Coronary artery (tissue), 2 donors: ENCODE data around the gene CTCF.

Experiments
- DNase-seq: peaks from one replicate; pipeline ENCODE4 v3.0.0-alpha.2; 2017; ENCODE audit warnings: low spot score
- H3K27ac ChIP-seq, 2 donors: fragments of 200-600 bp; sonication (generic); one replicate each; pipeline ENCODE4 v1.5.1; 2016 to 2019
- H3K4me3 ChIP-seq: fragments of 200-600 bp; sonication (generic); 2 replicates; pipeline ENCODE4 v1.5.1; 2016; ENCODE audit warnings: mild to moderate bottlenecking, moderate library complexity
- CTCF ChIP-seq: fragments of 200-600 bp; sonication (generic); IDR thresholded peaks from one replicate; pipeline ENCODE4 v1.5.1; 2019; ENCODE audit warnings: antibody characterized with exemption

Gene CTCF

GRCh38 chr16:67664871-67665270 is 102.5 kb downstream of the CTCF start:
- Histone ChIP-seq H3K4me3 (no peak overlapping the region), H3K27ac (no peak overlapping the region)
- TF ChIP-seq CTCF: no peak
- DNase-seq: no peak

GRCh38 chr16:67665598-67665997 is 103.3 kb downstream of the CTCF start:
- no peak for DNase-seq
- TF ChIP-seq CTCF: no peak
- no peak overlapping the region for H3K27ac ChIP-seq

GRCh38 chr16:67666032-67666551 is 103.8 kb downstream of the CTCF start:
- peak overlapping the region; percentile 86 to 96 for H3K27ac ChIP-seq
- peak overlapping the region; percentile 84 for H3K4me3 ChIP-seq
- DNase-seq: no peak
- TF ChIP-seq CTCF: no peak

More at GRCh38 chr16:67665598-67665997, 103.3 kb downstream of the CTCF start:
- H3K4me3 ChIP-seq: peak overlapping the region; percentile 84

- DNase-seq: peak; percentile 90
- peak within 1 kb of the TSS; percentile 86 to 96 for H3K27ac ChIP-seq
- peak within 1 kb of the TSS; percentile 84 for H3K4me3 ChIP-seq
- no peak for TF ChIP-seq CTCF
These were observed 104.5 kb downstream of the CTCF start, which contains the start of the genes C16orf86 and ENKD1 for GRCh38 chr16:67666559-67667452. Gene C16orf86 (plus strand): TSS chr16:67666814. CDS start chr16:67666971, 157 bp downstream. Gene ENKD1 (minus strand): TSS chr16:67666750. CDS start chr16:67666442, 308 bp downstream.

GRCh38 chr16:67667453-67667816 is 105.1 kb downstream of the CTCF start:
- TF ChIP-seq CTCF: no peak
- DNase-seq: no peak
- peak overlapping the region; percentile 86 to 96 for H3K27ac ChIP-seq
- peak overlapping the region; percentile 84 for H3K4me3 ChIP-seq

GRCh38 chr16:67667817-67668494 is 105.6 kb downstream of the CTCF start:
- H3K27ac ChIP-seq: peak overlapping the region; percentile 86 to 96
- H3K4me3 ChIP-seq: peak overlapping the region; percentile 84
- peak; percentile 92 for TF ChIP-seq CTCF
- DNase-seq: peak; percentile 93
